Astrocyte of the cerebellum (primary cell): ENCODE results near the gene MCHR1.

Experiments used
- DNase-seq: peaks from one replicate; pipeline ENCODE4 v3.0.0-alpha.2; 2011; ENCODE audit warnings: low read depth
- H3K4me3 ChIP-seq: 2 replicates; pipeline ENCODE4 v1.5.1; 2011; ENCODE audit warnings: mild to moderate bottlenecking, low read depth, low read length, moderate library complexity
- in situ Hi-C: cut with HindIII; loops from 2 replicates; pipeline ENCODE4 v1.10.0; 2017; ENCODE audit warnings: low sequenced_read_pairs
- TF ChIP-seq, protein P1 (sequence below): IDR thresholded peaks from 2 replicates; pipeline ENCODE4 v1.5.1; 2012; ENCODE audit warnings: low read length, low read depth, moderate library complexity, mild to moderate bottlenecking; ENCODE audit errors: missing control alignments

The MCHR1 gene

DNA sequence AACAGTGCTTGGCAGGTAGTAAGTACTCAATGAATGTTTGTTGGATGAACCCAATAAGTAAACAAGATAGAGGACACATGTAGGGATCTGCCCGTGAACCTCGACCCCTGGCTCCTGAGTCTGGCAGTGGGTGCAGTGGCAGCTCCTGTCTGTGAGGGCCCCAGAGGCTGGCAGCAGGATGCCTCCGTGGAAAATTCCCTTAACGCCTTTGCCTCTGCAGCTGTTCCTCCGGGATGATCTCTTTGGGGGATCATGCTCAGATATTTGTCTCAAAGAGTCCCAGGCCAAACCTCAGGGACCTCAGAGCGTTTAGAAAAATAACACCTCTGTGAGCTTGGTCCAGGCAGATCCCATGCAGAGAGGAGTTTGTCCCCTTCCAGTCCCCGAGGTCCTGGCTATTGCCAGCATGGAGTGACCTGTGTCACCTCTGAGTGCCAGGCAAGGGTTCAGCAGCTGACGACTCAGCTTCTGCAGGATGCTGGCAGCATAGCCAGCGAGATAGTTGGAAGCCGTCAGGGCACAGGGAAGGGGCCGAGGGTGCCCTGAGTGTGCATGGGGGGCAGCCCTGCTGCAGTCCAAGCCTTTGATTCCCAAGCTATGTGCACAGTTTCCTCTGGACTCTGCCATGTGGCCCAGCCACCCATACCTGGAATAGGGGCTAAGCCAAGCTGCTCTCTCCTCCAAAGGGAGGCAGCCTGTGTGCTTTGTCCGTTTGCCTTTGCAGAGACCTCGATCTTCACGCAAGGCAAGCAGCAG, 613 bp upstream of the MCHR1 start:
- in situ Hi-C loops = no loop called here
- no peak for DNase-seq
- TF ChIP-seq, protein P1, sequence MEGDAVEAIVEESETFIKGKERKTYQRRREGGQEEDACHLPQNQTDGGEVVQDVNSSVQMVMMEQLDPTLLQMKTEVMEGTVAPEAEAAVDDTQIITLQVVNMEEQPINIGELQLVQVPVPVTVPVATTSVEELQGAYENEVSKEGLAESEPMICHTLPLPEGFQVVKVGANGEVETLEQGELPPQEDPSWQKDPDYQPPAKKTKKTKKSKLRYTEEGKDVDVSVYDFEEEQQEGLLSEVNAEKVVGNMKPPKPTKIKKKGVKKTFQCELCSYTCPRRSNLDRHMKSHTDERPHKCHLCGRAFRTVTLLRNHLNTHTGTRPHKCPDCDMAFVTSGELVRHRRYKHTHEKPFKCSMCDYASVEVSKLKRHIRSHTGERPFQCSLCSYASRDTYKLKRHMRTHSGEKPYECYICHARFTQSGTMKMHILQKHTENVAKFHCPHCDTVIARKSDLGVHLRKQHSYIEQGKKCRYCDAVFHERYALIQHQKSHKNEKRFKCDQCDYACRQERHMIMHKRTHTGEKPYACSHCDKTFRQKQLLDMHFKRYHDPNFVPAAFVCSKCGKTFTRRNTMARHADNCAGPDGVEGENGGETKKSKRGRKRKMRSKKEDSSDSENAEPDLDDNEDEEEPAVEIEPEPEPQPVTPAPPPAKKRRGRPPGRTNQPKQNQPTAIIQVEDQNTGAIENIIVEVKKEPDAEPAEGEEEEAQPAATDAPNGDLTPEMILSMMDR = no peak
- no peak overlapping the region for H3K4me3 ChIP-seq

DNA sequence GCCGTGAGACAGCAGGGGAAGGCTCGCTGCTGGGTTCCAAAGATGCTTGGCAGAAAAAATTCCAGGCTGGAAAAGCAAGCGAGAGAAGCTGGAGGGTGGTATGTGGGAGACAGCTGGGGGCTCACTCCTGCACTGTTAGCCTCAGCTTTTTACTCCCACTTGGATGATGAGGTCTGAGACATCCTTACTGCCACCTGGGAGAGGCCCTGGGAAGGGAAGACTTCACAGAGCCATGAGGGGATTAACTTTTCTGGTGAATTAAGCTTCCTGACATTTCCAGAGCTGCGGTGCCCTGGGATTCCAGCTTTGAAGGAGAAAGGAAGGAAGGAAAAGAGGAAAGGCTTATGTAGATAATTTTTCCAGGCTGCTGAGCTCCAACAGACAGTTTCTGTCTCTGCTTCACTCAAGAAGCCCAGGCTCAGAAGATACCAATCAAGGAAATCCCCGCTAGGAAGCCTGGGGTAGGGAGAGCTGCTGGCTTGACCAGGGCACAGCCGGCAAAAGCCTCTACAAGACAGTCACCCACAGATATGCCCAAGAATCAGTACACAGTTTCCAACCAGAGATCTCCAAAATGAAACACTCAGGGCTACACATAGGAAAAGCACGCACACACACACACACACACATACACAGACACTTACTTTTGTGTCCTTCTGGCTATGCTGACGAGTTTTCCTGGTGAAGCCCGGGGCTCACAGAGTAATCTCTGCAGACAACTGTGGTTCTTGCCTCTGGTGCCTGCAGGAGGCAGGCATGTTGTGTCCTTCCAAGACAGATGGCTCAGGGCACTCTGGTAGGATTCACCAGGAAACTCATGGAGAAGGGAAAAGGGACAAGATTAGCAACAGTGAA, 907 bp downstream of the MCHR1 start:
- no peak overlapping the region for H3K4me3 ChIP-seq
- TF ChIP-seq, protein P1 = peak; percentile 11
- no peak for DNase-seq
- in situ Hi-C loops = no loop called here

DNA sequence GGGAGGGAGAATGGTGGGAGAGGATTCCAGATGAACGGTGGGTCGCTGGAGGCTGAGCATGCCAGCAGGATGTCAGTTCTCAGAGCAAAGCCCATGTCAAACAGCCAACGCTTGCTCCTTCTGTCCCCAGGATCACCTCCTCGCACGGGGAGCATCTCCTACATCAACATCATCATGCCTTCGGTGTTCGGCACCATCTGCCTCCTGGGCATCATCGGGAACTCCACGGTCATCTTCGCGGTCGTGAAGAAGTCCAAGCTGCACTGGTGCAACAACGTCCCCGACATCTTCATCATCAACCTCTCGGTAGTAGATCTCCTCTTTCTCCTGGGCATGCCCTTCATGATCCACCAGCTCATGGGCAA, 1.5 kb downstream of the MCHR1 start:
- no peak for DNase-seq

DNA sequence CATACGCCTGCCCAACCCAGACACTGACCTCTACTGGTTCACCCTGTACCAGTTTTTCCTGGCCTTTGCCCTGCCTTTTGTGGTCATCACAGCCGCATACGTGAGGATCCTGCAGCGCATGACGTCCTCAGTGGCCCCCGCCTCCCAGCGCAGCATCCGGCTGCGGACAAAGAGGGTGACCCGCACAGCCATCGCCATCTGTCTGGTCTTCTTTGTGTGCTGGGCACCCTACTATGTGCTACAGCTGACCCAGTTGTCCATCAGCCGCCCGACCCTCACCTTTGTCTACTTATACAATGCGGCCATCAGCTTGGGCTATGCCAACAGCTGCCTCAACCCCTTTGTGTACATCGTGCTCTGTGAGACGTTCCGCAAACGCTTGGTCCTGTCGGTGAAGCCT, 2.2 kb downstream of the MCHR1 start:
- in situ Hi-C loops = no loop called here
- TF ChIP-seq, protein P1 = no peak
- no peak overlapping the region for H3K4me3 ChIP-seq
- DNase-seq = no peak

More for the DNA sequence above, 1.5 kb downstream of the MCHR1 start:
- in situ Hi-C loops = no loop called here
- no peak overlapping the region for H3K4me3 ChIP-seq
- TF ChIP-seq, protein P1 = no peak

DNA sequence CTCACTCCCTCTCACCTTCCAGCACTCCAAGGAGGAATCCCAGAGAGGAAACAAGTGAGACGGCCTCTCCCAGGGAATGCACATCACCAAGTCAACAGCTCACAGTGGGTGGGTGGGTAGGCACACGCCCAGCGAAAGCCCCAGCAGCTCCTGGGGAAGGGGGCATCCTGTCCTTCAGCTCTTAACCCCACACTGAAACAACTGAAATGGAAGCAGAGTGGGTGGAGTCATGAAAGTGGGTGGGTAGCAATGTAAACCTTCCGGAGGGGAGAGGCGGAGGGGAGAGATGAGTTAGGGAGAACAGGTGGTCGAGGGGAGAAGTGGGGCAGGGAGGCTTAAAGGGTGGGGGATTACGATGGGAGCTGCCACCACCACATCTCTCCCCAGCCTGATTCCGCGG, 5.4 kb downstream of the MCHR1 start:
- in situ Hi-C loops = no loop called here
- TF ChIP-seq, protein P1 = no peak
- no peak for DNase-seq
- no peak overlapping the region for H3K4me3 ChIP-seq

DNA sequence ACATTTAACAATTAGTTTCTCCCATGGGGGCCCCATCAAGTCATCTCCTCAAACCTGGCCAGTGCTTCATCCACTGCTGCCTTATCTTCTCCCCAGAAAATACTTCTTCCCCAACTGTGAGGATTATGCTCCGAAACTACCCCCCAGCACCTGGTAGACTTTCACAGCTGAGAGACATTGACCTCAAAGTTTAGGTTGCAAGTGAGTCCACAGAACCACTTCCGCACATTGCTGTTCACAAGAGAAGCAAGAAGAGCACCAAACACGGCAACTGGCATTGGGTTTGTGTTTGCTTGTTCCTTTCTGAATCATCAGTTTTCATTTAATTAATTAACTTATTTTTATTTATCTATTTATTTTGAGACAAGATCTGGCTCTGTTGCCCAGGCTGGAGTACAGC, 6.1 kb downstream of the MCHR1 start:
- TF ChIP-seq, protein P1 = no peak
- no peak overlapping the region for H3K4me3 ChIP-seq
- in situ Hi-C loops = no loop called here
- DNase-seq = no peak
